IPS-11a (cell line): Measurements from ENCODE around the gene SNPH.

ENCODE experiments used
- H3K4me3 ChIP-seq: one replicate; pipeline ENCODE4 v1.5.1; 2013; ENCODE audit warnings: low read depth, low read length, control low read depth

The SNPH gene

GRCh38 chr20:1286267-1287024 is 20.4 kb downstream of the SNPH start:
- no peak overlapping the region for H3K4me3 ChIP-seq

DNA sequence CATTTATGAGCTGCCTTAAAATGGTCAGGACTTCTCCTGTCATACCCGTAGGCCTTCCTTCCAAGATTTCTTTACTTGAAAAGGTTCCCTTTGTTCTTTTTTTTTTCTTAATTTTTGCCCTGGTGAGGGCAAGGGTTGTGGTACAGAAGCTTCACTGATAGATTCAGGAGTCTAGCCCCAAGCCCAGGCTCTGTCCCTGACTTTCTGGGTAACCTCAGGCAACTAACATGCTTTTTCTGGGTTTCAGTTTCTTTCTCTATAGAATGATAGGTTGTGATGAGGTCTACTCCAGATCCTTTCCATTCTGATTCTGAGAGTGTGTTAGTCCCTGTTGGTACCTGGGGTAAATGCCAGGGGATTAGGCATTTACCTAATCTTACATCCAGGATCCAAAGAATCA is 21.2 kb downstream of the SNPH start:
- H3K4me3 ChIP-seq: no peak overlapping the region

DNA sequence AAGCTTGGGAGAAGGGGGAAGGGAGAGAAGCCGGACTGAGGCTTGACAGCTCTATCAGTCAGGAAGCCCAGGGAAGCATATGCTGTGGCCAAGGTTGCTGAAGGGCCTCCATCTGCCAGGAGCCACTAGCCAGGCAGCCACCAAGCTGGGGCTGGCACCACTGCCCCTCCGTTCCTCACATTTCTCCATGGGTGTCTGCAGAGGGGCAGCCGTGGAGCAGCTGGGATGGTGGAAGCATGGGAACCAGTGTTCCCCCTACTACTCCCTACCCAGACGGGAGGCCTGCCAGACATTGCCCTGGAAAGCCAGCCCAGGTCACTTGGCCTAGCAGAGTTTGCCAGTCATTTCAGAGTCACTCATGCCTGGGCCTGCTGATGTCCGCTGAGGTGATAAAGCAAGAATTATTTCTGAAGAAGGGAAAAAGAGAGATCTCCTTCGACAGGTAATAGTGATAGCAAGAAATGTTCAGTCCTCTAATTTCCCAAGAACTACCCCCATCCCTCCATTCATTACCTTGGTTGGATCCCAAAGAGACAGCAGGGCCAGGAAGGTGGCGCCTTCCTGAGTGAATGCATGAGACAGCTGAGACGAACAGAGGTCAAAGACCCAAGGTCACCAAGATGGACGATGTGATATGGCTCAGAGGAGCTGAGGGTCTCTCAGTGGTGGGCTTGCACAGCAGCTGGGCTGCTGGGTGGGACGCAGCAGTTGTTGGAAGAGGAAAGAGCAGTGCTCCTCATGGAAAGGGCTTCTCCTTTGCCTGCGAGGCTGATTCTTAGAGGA is 21.9 kb downstream of the SNPH start:
- H3K4me3 ChIP-seq: no peak overlapping the region

- H3K4me3 ChIP-seq: no peak overlapping the region
These were observed 25.2 kb downstream of the SNPH start for GRCh38 chr20:1291191-1291741.

DNA sequence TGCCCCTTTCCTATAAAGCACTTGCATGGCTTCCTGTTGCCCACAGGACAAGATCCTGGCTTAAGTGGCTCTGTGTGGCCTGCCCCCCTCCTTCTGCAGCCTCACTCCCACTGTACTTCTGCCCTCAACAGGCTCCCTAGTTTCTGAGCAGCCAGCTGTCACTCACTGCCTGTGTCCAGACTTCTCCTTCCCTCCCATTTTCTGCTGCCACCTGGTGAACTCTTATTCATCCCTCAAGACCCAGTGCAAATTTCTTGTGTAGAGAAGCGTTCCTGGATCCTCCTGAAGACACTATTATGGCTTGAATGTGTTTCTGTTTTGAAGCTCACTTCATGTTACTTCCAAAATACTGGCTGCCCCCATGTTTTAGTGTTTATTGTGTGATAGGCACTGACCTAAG is 26.5 kb downstream of the SNPH start:
- H3K4me3 ChIP-seq: no peak overlapping the region

- H3K4me3 ChIP-seq: no peak overlapping the region
These were observed 27.7 kb downstream of the SNPH start for GRCh38 chr20:1293641-1294379.

DNA sequence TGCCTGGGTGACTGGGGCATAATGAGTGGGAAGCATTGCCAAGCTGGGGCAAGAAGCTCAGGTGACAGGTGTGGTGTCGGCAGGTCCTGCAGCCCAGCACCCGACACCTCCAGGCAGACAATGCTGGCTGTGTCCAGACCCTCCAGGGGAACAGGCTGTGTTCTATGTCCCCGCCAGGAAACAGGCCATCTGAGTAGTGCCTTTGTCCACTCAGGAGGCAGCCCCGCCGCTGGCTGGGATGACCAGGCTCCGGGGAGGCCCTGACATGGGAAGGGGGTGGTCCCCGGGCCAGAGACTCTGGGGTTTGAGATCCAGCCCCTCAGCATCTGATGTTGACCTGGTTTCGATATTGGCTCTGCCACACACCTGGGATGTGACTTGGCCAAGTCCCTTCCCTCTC is 28.4 kb downstream of the SNPH start:
- H3K4me3 ChIP-seq: no peak overlapping the region

DNA sequence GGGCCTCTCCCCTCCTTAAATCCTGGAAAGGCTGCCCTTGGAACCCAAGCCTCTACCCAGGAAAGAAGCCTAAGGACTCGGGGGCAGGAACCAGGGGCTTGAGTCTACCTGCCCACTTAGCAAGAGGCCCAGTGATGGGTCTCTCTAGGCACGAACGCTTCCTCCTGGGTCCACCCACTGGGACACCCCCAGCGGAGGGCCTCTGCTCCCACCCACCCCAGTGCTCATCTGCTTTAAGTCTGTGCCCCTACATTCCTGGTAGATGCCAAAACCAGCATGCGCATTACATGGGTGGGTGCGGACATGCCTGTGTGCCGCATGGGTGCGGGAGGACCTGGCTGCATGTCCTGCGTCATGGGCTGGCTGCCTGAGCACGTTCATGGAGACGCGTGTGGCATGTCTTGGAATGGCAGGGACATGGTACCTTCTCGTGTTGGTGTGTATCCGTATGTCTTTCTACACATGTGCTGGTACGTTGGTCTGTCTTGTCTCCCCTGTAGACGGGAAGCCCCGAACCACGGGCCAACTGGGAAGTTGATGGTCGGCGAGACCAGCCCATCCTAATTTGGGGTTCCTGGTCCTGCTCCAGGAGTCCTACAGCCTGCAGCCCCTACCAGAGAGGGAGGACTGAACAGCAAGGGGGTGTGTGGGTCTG is 29.3 kb downstream of the SNPH start:
- H3K4me3 ChIP-seq: no peak overlapping the region

GRCh38 chr20:1296117-1296610 is 30.1 kb downstream of the SNPH start:
- no peak overlapping the region for H3K4me3 ChIP-seq

- H3K4me3 ChIP-seq: no peak overlapping the region
These were observed 30.8 kb downstream of the SNPH start for GRCh38 chr20:1296922-1297321.

- H3K4me3 ChIP-seq: no peak overlapping the region
These were observed 31.4 kb downstream of the SNPH start for GRCh38 chr20:1297486-1297885.

DNA sequence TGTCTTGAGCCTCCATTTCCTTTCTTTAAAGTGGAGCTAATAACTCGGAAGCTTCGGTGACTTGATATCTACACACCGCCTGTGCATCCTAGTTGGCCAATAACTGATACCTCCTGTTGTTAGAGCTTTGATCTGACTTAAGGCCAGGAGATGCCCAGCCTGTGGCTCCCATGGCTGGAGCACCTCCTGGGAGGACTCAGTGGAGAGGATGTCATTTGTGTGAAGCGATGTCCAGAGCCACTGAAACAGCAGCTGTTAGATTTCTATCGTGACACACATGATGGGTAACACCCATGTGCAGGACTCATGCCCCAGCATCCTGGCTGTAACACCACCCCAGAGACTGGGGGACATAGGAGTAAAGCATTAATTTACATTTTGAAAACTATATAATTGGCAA is 32.1 kb downstream of the SNPH start:
- H3K4me3 ChIP-seq: no peak overlapping the region

GRCh38 chr20:1298888-1299511 is 32.9 kb downstream of the SNPH start:
- H3K4me3 ChIP-seq: no peak overlapping the region

DNA sequence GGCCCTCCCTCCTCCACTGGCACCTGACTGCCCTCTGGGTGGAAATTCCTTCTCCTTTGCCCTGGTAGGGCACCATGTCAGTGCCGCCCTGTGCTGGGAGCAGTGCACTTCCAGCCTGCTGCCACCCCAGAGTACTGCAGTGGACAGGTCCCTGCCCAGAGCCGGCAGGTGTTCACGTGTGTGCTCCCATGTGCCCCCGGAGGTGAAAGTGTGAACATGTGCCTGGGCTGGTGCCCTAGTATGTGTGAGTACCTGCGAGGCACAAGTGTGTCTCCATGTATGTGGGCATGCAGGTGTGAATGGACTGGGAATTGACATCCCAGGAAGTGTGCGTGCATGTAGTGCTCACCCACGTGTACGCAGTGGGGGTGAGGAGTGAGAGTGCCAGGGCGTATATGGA is 33.4 kb downstream of the SNPH start:
- H3K4me3 ChIP-seq: no peak overlapping the region

DNA sequence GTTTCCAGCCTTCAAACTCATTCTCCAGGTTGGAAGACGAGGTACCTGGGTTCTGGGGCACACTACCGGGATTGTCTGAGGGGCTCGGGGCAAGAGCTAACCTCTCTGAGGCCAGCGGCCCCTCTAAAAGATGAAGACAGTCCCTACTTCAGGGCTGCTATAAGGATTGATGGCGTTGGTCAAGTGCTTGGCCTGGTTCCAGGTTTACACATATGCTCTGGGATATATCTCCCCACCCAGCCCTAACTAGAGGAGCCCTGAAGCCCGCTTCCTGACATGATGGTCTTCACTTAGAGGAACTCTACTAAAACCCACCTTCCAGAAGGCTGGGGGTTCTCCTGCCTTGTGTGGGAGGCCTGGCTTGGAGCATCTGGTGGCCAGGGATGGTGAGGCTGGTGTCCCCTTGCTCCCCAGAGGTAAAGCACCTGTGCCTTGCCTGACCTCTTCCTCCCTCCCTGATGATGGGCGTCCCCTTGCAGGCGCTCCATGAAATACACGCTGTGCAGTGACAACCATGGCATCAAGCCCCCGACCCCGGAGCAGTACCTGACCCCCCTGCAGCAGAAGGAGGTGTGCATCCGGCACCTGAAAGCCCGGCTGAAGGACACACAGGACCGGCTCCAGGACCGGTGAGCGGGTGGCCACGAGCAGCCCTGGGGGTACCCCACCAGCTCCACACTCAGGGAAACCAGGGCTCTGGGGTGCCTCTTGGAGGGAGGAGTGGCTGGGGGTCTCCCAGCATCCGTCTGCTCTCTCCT is 34.2 kb downstream of the SNPH start:
- H3K4me3 ChIP-seq: no peak overlapping the region

DNA sequence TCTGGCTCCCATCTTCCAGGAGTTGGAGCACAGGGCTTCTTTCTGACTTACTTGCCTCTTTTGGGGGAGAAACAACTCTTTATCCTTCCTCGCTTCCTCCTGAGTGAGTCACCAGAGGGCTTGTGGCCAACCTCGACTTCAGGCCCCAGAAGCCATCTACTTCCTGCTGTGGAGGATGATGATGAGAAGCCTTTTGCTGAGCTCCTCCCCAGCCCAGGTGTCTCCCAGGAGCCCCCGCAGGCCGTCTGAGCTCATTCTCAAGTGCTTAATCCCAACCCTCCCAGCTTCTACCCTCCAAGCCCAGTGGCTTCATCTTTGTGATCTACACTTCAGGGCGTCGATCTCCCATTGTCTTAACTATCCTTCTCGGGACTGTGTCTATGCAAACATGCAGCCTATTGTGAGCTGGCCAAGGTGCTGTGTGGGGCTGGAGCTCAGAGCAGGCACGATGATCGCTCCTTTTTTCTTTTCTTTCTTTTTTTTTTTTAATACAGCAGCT is 35.0 kb downstream of the SNPH start:
- no peak overlapping the region for H3K4me3 ChIP-seq

DNA sequence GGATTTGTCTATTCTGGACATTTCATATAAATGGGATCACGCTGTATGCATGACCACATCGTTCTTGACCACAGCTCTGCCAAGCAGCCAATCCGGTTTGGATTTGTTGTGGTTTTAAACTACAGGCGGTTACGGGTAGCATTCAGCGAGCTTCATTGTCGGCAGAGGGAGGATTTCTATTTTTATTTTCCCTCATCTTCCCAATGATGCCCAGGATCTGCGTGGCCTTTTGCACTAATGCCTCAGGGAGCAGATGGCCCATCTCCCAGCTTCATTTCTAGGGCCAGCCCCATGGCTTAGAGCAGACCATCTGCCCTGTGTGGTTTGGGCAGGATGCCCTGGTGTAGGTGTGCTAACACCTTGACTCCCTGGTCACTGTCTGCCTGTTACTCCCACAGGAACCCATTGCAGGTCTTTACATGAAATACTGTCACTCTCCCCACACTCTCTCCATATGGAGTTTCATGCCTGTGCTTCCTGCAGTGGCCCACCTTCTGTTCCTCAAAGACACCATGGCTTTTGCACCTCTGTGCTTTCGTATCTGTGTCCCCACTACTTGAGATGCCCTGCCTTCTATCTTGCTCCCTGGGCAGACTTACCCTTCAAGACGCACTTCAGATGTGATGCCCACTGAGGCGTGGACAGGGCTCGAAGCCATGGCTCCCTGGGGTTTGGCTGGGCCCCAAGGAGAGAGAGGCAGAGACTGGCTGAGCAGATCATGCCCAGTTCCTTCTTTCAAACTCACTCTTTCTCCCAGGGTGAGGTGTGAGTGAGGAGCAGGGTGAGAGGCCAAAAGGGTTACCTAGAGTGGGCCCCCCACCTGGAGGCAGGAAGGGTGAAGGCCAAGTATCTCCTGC is 36.8 kb downstream of the SNPH start:
- H3K4me3 ChIP-seq: no peak overlapping the region

DNA sequence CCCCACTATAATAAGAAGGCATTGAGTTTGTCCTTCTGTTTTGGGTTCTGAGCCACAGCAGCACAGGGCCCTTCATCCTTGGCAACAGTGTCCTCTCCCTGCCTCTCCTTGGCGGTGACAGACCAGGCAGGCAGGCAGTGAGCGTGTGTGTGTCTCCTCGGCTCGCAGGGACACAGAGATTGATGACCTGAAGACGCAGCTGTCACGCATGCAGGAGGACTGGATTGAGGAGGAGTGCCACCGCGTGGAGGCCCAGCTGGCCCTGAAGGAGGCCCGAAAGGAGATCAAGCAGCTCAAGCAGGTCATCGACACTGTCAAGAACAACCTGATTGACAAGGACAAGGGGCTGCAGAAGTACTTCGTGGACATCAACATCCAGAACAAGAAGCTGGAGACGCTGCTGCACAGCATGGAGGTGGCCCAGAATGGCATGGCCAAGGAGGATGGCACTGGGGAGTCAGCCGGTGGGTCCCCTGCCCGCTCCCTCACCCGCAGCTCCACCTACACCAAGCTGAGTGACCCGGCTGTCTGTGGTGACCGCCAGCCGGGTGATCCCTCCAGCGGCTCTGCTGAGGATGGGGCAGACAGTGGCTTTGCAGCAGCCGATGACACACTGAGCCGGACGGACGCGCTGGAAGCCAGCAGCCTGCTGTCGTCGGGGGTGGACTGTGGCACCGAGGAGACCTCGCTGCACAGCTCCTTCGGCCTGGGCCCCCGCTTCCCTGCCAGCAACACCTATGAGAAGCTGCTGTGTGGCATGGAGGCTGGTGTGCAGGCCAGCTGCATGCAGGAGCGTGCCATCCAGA is 38.8 kb downstream of the SNPH start:
- no peak overlapping the region for H3K4me3 ChIP-seq
